ENCODE results near the gene SLC22A23.

SLC22A23 gene

DNA sequence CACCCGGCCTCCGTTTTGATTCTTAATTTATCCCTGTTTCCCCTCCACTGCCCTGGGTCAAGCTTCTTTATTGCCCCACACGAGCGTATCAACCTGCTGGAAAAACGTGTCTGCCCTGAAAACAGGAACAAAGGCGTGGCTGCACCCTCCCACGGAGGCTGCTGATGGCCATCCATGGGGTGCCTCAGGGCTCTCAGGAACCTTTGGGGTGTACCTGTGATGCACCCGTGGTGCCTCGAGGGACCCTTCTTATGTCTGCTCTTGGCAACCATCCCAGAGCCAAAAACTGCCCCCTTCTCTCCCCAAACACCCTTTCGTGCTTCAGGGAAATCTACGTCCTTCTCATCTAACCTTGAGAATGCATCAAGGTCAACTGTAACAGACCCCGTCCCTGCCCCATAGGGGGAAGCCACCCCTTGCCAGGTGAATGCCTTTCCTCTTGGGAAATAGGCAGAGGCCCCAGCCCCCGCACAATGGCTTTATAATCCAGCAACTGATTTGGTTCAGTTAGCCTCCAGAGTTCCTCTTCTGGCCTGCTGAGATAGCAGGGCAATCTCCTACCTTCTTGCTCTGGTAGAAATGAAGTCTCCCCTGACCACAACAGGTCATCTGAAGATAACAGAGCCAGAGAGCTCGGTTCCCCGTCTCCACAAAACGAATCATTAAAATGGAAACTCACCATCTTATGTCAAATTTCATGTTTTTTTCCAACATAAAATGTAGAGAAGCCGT, 168.7 kb downstream of the SLC22A23 start:
- ChIA-PET POLR2A (ENCODE audit: low non-redundant PET) (no interaction called here), CTCF (interaction anchor here (0.6 kb wide), 1 partner anchor 145 kb away, joined by 4 read pairs; no protein-coding TSS in a partner anchor)
- no peak for DNase-seq (ENCODE audit: low spot score)
- peak overlapping the region; percentile 12 for H3K27ac ChIP-seq
- TF ChIP-seq, protein P1, sequence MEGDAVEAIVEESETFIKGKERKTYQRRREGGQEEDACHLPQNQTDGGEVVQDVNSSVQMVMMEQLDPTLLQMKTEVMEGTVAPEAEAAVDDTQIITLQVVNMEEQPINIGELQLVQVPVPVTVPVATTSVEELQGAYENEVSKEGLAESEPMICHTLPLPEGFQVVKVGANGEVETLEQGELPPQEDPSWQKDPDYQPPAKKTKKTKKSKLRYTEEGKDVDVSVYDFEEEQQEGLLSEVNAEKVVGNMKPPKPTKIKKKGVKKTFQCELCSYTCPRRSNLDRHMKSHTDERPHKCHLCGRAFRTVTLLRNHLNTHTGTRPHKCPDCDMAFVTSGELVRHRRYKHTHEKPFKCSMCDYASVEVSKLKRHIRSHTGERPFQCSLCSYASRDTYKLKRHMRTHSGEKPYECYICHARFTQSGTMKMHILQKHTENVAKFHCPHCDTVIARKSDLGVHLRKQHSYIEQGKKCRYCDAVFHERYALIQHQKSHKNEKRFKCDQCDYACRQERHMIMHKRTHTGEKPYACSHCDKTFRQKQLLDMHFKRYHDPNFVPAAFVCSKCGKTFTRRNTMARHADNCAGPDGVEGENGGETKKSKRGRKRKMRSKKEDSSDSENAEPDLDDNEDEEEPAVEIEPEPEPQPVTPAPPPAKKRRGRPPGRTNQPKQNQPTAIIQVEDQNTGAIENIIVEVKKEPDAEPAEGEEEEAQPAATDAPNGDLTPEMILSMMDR (conservative IDR thresholded peaks at IDR 0.05; ENCODE audit: low read depth): no peak

- CTCF ChIA-PET: interaction anchor here (0.6 kb wide), 1 partner anchor 146 kb away, joined by 4 read pairs; no protein-coding TSS in a partner anchor
- POLR2A ChIA-PET (ENCODE audit: low non-redundant PET): no interaction called here
- TF ChIP-seq, protein P1 (conservative IDR thresholded peaks at IDR 0.05; ENCODE audit: low read depth): no peak
Measured at GRCh38 chr6:3287308-3287707, 169.5 kb downstream of the SLC22A23 start.

DNA sequence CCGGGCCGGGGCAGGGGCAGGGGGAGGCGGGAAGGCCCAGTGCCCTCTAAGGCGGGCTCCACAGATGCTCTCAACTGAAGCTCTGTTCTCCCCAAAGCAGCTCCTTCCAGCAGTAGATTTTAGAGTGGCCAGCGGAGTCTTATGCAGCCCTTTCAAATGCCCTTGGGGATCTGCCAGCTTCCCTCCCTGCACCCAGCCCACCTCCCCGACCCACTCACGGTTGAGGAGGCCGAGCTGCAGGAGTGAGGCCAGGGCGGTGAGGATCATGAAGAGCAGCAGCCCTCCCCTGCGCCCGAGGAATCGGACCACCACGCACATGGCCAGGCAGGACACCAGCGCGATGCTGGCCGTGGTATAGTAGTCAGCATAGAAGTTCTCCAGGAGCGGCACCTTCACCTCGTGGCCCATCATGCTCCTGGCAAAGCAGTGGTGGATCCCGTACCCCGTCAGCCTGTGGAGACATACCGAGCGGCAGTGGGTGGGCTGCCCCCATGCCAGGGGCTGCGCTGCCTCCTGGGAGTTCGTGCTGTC, 170.1 kb downstream of the SLC22A23 start:
- H3K27ac ChIP-seq: 0 out of 2 replicates have a peak overlapping the region, but pooled peaks have one; percentile 12
- ChIA-PET CTCF (interaction anchor here (0.6 kb wide), 1 partner anchor 174 kb away, joined by 6 read pairs; no protein-coding TSS in a partner anchor), POLR2A (ENCODE audit: low non-redundant PET) (no interaction called here)
- TF ChIP-seq, protein P1 (conservative IDR thresholded peaks at IDR 0.05; ENCODE audit: low read depth): no peak
- DNase-seq (ENCODE audit: low spot score): no peak

More at GRCh38 chr6:3287308-3287707, 169.5 kb downstream of the SLC22A23 start:
- H3K27ac ChIP-seq: peak overlapping the region; percentile 12; the same call in 1 of the 2 replicates
- DNase-seq (ENCODE audit: low spot score): no peak

DNA sequence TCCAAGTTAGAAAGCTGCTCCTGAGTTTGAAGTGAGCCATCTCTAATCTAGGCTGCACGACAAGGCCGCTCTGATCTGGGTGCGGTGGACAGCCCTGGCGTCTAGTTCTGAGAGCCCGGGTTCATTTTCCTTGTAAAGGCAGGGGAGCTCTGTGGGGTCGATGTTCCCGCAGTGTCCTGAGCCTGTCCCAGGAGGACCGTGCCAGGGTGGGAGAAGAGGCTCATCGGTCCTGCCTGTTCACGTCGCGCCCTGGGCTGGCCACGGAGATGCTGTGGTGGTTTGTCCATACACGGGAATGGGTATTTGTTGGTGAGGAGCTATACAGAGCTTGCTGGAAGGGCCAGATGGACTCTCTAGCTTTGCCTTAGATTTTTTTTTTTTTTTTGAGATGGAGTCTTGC, 171.1 kb downstream of the SLC22A23 start:
- POLR2A ChIA-PET (ENCODE audit: low non-redundant PET): no interaction called here
- TF ChIP-seq, protein P1 (conservative IDR thresholded peaks at IDR 0.05; ENCODE audit: low read depth): no peak
- H3K27ac ChIP-seq: no peak overlapping the region
- CTCF ChIA-PET: interaction anchor here (0.5 to 0.7 kb wide), 3 partner anchors 120 to 1783 kb away, joined by 3 read pairs; no protein-coding TSS in a partner anchor
- DNase-seq (ENCODE audit: low spot score): no peak

DNA sequence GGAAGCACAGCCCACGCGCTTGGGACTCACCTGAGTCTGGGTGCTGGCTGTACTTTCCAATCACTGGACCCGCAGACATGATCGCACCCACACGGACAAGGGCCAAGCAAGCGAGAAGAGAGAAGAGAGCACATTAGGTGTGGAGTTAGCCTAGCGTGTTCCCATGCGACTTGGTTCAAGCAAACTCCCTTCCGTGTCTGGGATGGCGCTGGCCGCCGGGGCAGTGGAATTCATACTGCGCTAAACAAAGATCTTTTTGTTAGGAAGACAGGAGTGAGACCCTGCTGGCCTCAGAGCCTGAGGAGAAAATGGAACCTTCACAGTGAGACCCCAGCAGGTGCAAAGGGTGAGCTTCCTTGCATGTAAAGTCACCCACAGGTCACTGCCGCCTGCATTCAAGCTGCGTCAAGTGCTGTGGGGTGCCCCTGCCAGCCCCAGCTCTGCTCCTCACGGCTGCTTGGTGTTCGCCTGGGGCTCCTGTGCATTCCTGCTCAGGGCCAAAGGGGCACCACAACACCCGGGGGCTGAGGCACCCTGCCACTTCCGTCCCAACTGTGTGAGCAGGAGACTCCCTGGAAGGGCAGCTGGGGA, 171.7 kb downstream of the SLC22A23 start:
- no peak for DNase-seq (ENCODE audit: low spot score)
- ChIA-PET CTCF (interaction anchor here (0.7 to 1.0 kb wide), 3 partner anchors 119 to 723 kb away, joined by 3 read pairs; no protein-coding TSS in a partner anchor), POLR2A (ENCODE audit: low non-redundant PET) (no interaction called here)
- TF ChIP-seq, protein P1 (conservative IDR thresholded peaks at IDR 0.05; ENCODE audit: low read depth): no peak
- no peak overlapping the region for H3K27ac ChIP-seq

DNA sequence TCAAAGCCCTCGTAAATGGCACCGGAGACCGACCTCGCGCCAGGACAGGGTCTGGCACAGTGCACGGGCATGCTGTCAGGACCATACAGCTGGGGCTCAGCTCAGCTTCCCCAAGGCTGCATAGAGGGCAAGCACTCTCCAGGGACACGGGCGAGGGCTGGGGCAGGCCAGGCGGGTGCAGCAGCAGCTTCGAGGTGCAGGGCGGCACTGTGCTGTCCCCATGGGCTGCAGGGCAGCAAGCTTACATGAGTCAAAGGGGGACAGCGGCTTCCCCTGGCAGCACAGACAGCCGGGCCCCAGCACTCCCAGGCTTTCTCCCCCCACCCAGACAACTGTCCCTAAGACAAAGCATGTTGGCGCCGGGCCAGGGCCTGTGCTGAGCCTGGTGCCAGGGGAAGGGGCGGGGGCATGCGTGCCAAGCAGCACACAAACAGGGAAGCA, 172.4 kb downstream of the SLC22A23 start:
- peak overlapping the region; percentile 67 for H3K27ac ChIP-seq
- ChIA-PET POLR2A (ENCODE audit: low non-redundant PET) (no interaction called here), CTCF (interaction anchor here (1.0 kb wide), 1 partner anchor 723 kb away, joined by 3 read pairs; no protein-coding TSS in a partner anchor)
- TF ChIP-seq, protein P1 (conservative IDR thresholded peaks at IDR 0.05; ENCODE audit: low read depth): no peak
- no peak for DNase-seq (ENCODE audit: low spot score)
